HG03159 (cell line): ENCODE data around the gene CTDSP1.

ENCODE experiments used
- ATAC-seq: cut with Tn5 transposase; IDR thresholded peaks from one replicate; pipeline ENCODE4 v1.9.1; 2021; ENCODE audit warnings: mild to moderate bottlenecking, moderate library complexity; ENCODE audit not compliant: unreplicated experiment

Gene CTDSP1

DNA sequence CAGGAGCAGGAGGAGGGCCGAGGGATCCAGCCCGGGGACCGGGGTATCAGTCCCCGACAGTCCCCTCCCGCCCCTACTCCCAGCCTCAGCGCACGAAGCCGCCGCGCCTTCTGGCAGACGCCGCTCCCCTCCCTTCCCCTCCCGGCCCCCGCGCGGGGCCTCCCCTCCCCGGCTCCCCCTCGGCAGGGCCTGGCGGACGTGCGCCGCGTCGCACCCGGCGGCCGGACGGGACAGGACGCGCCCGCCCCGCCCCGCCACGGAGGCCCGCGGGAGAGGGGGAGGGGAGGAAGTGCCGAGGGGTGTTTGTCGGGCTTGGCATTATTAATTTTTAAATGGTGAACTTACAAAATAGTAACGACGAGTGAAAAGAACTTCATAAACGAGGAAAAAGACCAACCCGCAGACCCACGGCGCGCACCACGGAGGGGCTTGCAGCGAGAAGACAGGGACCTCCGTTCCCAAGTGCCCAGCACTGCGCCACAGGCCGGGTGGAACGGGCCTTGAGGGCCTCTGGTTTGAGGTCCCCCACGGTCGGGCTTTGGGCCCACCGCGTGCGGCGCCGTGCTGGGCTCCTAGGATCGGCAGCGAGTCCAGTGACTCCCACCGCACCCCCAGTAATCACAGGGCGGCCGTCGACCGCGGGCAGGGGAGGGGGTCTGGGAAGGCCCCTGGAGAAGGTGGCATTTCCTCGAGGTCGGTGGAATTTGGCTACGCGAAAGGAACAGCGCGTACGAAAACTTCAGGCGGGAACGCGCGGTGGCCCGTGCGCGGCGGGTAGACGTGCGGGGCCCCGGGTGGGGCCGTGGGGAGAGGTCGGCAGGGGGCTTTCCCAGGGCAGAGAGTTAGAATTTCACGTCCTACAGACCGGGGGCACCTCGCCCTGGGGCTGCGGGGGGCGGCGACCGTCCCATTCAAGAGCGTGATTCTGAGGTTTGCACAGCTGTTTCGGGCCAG lies 954 bp upstream of the CTDSP1 start:
- ATAC-seq, result peak; percentile 3

DNA sequence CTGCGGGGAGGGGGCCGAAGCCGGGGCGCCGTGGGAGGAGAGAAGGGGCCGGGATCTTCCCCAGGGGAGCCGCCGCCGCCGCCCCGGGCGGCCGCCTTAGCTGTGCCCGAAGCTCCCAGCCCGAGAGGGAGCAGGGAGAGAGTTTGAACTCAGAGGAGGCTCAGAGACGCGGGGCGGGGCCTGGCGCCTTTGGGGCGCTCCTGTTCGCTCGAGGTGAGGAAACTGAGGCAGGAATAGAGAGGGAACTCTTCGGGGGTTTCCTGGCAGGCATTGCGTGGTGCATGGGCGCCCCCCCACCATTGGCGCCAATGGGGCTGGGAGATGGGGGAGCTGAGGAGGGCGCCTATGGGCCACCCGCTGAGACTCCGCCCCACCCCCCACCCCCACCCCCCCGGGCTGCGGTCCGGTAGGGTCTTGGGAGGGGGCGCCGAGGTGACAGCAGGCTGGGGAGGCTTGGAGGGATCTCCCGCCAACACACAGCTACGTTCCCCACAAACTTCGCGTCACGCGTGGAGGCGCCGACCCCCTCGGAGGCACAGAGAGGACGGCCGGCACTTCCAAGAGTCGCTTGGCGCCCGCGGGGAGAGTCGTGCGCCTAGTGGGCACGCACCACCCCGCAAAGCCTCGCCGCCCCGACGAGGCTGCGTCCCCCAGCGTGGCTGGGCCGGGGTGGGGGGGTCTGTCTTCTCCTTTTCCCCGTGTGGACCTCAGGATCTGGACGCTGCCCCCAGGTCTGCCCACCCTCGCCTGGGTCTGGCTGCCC lies 680 bp downstream of the CTDSP1 start:
- ATAC-seq, result no peak

DNA sequence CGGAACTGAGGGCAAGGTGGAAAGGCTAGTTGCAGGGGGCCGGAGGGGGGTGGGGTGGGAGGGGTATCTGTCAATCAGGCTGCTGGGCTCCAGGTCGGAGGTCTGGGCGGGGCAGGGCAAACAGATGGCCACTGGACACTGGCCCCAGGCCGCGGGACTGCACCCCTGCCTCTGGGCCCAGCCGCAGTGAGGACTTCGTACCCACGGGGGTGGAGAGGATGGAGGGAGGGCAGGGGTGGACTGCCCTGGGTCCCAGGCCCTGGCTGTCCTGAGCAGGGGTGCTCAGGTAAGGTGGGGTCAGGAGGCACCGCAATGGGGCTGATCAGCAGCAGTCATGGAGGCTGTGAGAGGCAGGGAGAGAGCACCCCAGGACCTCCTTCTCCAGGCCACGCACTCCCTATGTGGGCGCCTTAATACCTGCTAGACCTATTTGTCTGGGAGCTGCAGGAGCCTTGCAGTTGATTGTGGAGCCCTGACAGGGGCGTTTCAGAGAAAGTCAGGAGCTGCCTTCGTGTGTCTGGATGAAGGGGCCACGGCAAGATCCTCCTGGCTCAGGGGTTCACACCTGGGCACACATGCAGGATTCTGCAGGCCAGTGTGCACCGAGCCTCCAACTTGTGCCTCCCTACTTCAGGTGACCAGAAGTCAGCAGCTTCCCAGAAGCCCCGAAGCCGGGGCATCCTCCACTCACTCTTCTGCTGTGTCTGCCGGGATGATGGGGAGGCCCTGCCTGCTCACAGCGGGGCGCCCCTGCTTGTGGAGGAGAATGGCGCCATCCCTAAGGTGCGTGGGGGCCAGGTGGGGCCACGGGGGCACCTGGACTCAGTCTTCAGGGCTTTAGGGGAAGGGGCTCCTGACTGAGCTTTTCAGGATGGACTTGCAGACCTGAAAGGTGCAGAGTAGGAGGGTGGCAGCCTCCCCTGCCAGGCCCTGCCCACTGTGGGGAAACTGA lies 1.5 kb downstream of the CTDSP1 start:
- ATAC-seq, result no peak

GRCh38 chr2:218401890-218402289 lies 2.2 kb downstream of the CTDSP1 start:
- no peak for ATAC-seq

- ATAC-seq, result no peak
Observed at GRCh38 chr2:218402491-218402901, 2.8 kb downstream of the CTDSP1 start.

GRCh38 chr2:218402911-218403411 lies 3.3 kb downstream of the CTDSP1 start:
- ATAC-seq, result no peak

- no peak for ATAC-seq
Observed at GRCh38 chr2:218403810-218404209, 4.1 kb downstream of the CTDSP1 start.

GRCh38 chr2:218404351-218405085 lies 4.8 kb downstream of the CTDSP1 start:
- no peak for ATAC-seq

DNA sequence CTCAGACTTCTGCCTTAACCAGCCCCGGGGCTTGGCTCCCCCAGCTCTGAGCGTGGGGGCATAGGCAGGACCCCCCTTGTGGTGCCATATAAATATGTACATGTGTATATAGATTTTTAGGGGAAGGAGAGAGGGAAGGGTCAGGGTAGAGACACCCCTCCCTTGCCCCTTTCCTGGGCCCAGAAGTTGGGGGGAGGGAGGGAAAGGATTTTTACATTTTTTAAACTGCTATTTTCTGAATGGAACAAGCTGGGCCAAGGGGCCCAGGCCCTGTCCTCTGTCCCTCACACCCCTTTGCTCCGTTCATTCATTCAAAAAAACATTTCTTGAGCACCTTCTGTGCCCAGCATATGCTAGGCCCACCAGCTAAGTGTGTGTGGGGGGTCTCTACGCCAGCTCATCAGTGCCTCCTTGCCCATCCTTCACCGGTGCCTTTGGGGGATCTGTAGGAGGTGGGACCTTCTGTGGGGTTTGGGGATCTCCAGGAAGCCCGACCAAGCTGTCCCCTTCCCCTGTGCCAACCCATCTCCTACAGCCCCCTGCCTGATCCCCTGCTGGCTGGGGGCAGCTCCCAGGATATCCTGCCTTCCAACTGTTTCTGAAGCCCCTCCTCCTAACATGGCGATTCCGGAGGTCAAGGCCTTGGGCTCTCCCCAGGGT lies 5.5 kb downstream of the CTDSP1 start:
- ATAC-seq, result no peak

GRCh38 chr2:218405746-218406208 lies 6.1 kb downstream of the CTDSP1 start:
- ATAC-seq, result peak; percentile 1

DNA sequence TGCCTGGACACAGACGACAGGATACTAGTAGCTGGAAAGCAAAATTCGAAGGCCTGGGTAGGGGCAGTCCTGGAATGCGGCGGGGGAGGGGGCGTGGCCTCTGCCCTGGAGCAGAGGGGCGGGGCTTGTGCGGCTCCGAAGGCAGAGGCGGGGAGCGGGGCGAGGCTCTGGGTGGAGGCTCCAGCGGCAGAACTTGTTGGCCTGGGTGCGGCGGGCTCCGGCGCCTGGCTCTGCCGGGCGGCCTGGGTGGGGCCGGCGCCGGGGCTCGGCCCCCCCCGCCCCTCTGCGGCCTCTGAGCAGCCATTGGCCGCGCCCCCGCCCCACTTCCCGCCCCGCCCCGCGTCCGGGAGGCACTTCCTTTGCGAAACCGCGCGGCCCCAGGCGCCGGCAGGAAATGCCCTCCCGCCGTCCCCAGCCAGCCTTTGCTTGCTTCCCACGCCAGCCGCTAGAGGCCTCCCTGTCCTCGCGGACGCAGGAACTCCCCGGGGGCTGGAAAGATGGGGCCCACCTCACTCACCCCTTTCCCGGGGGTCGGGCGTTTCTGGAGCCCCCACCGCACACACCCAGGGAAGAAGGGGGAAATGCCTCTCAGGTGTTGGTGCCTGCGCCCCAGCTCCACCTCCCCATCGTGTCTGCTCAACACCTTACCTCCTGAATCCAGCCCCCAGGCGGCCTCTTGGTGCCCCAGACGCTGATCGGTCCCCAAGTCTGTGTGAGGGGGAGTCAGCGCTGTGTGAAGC lies 6.7 kb downstream of the CTDSP1 start:
- peak; percentile 68 for ATAC-seq

DNA sequence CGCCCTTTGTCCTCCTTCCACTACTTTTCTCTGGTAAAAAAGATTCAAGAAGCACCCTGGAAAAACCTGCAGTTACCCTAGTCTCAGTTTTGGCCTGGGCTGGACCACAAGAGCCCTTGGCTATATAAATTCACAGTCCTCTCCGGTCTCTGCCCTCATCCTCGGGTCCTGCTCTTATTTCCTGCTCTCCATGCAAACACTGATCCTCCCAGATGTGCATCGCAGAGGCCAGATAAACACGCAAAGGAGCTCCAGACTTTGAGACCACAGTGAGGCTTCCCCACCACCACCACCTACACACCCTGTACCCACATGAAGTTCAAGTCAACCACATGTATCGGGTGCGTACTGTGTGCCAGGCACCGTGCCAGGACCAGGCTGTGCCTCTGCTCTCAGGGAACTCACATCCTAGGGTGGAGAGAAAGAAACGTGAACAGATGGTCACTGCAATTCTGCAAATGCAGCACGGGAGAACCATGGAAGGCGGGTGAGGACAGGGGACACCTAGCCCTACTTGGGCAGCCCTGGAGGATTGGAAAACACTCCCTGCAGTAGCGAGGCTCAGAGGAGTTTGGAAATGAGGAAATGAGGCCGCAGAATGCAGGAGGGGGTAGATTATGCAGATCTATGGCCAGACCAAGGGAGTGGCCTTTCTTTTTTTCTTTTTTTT lies 7.4 kb downstream of the CTDSP1 start:
- ATAC-seq, result peak; percentile 1

DNA sequence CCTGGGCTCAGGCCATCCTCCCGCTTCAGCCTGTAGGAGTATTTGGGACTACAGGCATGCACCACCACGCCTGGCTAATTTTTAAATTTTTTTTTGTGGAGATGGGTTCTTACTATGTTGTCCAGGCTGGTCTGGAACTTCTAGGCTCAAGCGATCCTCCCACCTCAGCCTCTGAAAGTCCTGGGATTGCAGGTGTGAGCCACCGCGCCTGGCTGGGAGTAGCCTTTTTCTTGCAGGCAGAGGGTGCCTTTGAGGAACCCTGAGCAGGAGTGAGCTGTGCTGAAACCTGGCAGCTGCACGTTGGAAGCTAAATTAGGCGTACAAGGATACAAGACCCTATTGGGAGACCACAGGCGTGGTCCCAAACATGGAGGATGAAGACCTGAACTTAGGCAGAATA lies 8.0 kb downstream of the CTDSP1 start:
- ATAC-seq, result no peak

DNA sequence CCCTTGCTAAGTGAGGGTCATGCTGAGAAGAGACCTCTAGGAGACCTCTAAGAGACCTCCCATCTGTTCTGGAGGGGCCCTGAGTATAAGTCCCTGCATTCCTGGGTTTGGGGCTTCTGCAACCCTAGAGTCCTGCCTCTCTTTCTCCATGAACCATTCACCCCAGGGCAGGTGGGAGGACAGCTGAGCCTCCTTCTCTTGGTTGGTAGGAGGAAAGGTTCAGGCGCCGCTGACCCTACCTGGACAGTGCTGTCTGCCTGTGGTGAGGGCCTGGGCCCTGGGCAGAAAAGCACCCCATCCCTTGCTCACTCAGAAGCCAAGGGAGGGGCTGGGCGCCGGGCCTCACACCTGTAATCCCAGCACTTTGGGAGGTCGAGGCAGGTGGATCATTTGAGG lies 18.7 kb downstream of the CTDSP1 start:
- no peak for ATAC-seq

DNA sequence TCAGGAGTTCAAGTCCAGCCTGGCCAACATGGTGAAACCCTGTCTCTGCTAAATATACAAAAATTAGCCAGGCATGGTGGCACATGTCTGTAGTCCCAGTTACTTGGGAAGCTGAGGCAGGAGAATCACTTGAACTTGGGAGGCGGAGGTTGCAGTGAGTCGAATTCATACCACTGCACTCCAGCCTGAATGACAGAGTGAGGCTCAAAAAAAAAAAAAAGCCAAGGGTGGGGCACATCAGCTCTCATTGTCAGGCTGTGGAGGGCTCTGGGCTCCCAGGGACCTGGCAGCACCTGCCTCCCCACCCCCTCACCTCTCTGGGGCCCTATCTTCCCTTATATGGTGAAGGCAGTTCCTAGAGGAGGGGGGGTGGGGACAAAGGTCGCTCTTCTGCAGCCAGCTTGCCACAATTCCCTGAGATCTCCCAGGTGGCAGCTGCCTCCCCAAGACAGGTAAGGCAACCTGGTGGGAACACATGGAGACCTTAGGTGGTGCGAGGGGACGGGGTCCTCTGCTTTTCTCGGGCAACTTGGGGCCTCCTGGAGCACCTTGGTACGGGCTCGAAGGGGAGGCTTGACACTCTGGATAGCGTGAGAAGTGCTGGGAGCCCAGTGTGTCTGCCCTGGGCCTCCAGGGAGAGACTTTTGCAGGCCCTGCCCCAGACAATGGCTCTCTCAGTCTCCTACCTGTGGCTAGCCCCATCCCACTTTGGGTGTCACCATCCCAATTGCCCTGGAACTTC lies 19.2 kb downstream of the CTDSP1 start, which contains the start of gene VIL1:
VIL1 (plus strand) TSS at position 407 of the 742 bp plus-strand sequence. CDS start 4,656 bp downstream, outside the sequence.
- ATAC-seq, result no peak

- ATAC-seq, result no peak
Observed at GRCh38 chr2:218419630-218420216, 20.1 kb downstream of the CTDSP1 start.

DNA sequence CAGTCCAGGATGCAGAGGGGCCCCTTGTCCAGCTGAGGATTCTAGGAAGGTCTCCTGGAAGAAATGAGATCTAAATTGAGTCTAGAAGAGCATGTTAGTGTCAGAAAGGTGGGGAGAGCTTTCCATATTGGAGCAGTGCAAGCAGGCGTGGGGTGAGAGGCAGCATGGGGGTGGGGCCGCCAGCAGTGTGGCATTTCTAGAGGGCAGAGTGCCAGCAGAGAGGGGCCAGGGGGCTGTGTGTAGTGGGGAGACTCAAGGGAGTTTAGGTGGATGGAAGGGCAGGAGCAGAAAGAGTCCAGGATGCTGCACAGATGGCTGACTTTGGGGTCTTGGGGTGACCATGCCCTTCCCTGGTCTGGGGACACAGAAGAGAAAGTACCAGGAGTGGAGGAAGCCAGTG lies 21.4 kb downstream of the CTDSP1 start:
- no peak for ATAC-seq
